Renal cortex interstitium (tissue), 3 donors: Measurements from ENCODE around the gene OR2L13. TPM values are rescaled to one million over a fixed set of nuclear protein-coding genes. Genes with fewer than 3 reads are reported as not detected.

Experiments
- polyA plus RNA-seq, 3 donors: library from polyadenylated mRNA; unstranded; fragments of 120-200 nt; gene quantifications; one replicate each; pipeline ENCODE4 v1.2.1, GENCODE V29; 2013; ENCODE audit not compliant: insufficient read length in 3 of 3

OR2L13 gene
- polyA plus RNA-seq, 3 donors = not detected

Other genes with a start within 250 kb of the OR2L13 start
- gene TRIM58, start 238.0 kb upstream of the OR2L13 start, polyA plus RNA-seq = 1 to 10 TPM; 1.1 to 2.2 (median 1.3) TPM
- under 1 TPM; 0.21 to 0.54 (median 0.22) TPM for gene OR2W3, start 199.6 kb upstream of the OR2L13 start, polyA plus RNA-seq
- gene OR2T8, start 174.9 kb upstream of the OR2L13 start, polyA plus RNA-seq = not detected
- not detected for gene OR2AJ1, start 170.3 kb upstream of the OR2L13 start, polyA plus RNA-seq
- gene OR2L8, start 146.3 kb upstream of the OR2L13 start, polyA plus RNA-seq = not detected
- gene OR2AK2, start 130.0 kb upstream of the OR2L13 start, polyA plus RNA-seq = not detected
- not detected for gene OR2L5, start 81.5 kb upstream of the OR2L13 start, polyA plus RNA-seq
- under 1 TPM; 0.04 to 0.14 (median 0.06) TPM for gene OR2L2, start 65.1 kb upstream of the OR2L13 start, polyA plus RNA-seq
- gene OR2L3, start 48.3 kb upstream of the OR2L13 start, polyA plus RNA-seq = not detected
- not detected for gene OR2M5, start 50.0 kb downstream of the OR2L13 start, polyA plus RNA-seq
- gene OR2M2, start 79.6 kb downstream of the OR2L13 start, polyA plus RNA-seq = not detected
- under 1 TPM in 2 of 3 donors, not detected in 1; 0.04 to 0.06 TPM for gene OR2M3, start 102.1 kb downstream of the OR2L13 start, polyA plus RNA-seq
- under 1 TPM in 2 of 3 donors, not detected in 1; 0.03 to 0.08 TPM for gene OR2M4, start 136.2 kb downstream of the OR2L13 start, polyA plus RNA-seq
- gene OR2T33, start 182.8 kb downstream of the OR2L13 start, polyA plus RNA-seq = not detected
- gene OR2T12, start 208.2 kb downstream of the OR2L13 start, polyA plus RNA-seq = under 1 TPM in 2 of 3 donors, not detected in 1; 0.03 to 0.05 TPM
- not detected for gene OR2M7, start 229.4 kb downstream of the OR2L13 start, polyA plus RNA-seq